HTERT RPE-1 (cell line): ENCODE results near the gene MCF2.
"Not testable (repeated sequence)": the region's sequence is repeated elsewhere in the genome, so short reads cannot be mapped to it uniquely, and the experiment has no call there.

Experiments used
- in situ Hi-C: fragments of 300-500 bp; cut with MboI; formaldehyde crosslinking; loops from 4 replicates; pipeline ENCODE4 v1.14.3; 2020; ENCODE audit warnings: low sequenced_read_pairs

The MCF2 gene, protein sequence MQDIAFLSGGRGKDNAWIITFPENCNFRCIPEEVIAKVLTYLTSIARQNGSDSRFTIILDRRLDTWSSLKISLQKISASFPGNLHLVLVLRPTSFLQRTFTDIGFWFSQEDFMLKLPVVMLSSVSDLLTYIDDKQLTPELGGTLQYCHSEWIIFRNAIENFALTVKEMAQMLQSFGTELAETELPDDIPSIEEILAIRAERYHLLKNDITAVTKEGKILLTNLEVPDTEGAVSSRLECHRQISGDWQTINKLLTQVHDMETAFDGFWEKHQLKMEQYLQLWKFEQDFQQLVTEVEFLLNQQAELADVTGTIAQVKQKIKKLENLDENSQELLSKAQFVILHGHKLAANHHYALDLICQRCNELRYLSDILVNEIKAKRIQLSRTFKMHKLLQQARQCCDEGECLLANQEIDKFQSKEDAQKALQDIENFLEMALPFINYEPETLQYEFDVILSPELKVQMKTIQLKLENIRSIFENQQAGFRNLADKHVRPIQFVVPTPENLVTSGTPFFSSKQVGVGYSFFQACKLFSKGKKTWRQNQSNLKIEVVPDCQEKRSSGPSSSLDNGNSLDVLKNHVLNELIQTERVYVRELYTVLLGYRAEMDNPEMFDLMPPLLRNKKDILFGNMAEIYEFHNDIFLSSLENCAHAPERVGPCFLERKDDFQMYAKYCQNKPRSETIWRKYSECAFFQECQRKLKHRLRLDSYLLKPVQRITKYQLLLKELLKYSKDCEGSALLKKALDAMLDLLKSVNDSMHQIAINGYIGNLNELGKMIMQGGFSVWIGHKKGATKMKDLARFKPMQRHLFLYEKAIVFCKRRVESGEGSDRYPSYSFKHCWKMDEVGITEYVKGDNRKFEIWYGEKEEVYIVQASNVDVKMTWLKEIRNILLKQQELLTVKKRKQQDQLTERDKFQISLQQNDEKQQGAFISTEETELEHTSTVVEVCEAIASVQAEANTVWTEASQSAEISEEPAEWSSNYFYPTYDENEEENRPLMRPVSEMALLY

DNA sequence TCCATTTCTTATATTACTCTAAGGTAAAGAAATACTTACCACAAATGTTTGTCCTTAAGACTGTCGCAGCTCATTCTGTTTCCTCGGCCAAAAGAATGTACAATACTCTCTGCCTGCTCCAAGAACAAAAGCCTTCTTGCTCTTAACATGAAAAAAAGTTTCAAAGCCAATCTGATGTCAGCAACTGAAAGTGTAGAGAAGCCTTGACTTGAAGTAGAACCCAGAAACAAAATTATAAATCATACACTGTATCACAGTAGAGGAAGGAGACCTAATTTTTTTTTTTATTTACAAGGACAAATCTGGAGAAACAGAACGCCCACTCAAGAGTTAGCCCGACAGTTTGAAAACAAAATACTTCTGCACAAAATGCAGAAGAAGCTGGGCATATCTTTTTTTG lies at the start of gene MCF2:
TSS of gene MCF2 (minus strand) at position 101 of the 400 bp plus-strand sequence. CDS start 56,423 bp downstream, outside the sequence.
- in situ Hi-C loops: no loop called here

DNA sequence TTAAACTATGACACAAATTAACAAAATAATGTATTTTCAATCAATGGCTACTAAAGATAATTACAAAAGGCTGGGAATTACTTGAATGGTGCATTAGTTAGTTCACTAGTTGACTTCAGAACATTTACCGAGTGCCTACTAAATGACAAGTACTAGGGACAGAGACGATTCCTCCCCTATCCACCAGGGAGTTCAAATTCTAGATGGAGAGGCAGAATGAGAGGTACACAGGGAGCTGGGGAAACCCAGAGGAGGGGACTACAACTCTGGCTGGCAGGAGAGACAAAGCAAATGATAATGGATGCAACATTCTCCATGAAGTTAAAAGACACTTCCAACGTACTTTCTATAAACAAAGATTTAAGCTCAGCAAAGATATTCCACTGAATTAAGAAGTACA lies 43.1 kb upstream of the MCF2 start:
- in situ Hi-C loops: no loop called here

DNA sequence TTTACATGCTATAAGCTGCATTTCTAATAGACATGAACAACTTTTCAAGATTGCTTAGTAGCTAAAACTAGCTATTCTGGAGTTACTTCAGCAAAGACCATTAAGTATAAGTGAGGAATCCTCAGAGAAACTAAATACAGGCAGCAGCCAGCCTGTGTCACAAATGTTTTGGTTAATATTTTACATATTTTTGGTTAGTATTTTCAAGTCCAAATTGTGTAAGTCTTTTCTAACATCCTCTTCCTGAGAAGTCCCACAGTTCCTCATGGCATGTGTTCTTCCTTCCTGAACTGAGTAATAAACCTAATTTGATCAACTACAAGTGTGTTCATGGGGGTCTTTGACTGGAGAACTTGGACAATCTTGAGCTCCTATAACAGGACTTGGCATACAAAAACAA lies 42.4 kb upstream of the MCF2 start:
- in situ Hi-C loops: no loop called here

DNA sequence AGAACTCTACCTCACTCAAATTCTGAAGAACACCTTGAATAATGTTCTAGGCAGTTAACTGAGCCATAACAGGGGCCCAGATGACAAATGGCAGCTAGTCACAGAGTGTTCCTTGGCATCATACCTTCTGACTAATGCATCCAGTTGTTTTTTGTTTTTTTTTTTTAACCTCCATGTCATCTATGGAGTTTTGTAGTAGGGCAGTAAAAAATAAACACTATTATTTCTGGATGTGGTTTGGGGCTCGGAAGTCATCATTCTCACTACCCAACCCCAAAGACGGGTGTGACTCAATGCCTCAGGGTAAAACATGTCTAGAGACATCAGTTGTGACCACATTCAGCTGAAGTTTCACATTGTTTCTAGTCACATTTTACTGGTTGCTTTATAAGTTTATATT lies 31.2 kb upstream of the MCF2 start:
- in situ Hi-C loops: no loop called here

DNA sequence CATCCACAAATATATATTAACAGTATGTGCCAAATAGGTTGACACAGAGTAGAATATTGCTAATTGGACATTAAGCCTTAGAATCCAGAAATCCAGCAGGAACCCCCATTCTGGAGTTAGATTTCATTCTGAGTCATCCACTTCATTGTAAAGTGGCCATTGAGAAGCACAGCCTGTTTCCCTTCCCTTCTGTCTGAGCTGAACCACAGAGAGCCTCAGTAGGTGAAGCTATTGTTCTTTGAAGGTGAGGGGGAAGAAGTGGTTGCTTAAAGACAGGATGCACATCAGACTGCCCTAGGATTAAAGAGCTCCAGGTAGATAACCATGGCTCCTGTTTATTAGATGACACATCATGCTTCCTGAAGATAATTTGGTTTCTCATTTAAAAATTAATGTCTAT lies 30.6 kb upstream of the MCF2 start:
- in situ Hi-C loops: no loop called here

DNA sequence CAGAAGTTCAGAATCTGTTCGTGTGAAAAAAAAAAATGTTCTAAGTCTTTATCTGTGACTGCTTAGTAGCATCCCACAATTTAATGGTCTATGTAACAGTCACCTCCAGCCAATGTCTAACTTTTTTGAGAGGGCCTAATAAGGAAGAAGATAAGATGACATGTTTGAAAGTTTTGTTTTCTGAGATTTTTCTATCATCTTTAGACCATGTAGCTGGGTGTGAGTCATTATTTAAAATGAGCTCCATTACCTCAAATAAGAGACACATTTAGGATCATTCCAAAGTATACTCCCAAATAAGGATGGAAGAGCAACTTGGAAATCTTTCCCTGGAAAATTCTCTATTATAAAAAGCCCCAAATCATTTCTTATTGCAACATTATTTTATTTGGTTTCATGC lies 28.2 kb upstream of the MCF2 start:
- in situ Hi-C loops: no loop called here

DNA sequence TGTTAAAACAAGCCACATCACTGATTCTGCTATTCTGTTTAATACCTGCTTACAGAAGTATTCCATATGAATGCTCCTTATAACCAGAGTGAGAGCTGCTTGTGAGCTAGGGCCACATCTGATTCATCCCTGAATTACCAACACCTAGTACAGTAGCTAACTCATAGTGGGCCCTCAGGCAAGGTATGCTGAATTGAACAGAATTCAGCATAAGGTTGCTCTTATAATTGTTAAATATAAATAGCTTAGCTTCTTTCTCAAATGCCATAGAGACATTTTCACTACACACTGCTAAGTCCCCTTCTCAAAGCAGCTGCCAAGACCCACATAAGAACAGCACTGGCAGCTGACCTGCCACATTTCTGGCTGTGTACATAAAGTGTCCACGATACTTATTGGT lies 27.0 kb upstream of the MCF2 start:
- in situ Hi-C loops: no loop called here

DNA sequence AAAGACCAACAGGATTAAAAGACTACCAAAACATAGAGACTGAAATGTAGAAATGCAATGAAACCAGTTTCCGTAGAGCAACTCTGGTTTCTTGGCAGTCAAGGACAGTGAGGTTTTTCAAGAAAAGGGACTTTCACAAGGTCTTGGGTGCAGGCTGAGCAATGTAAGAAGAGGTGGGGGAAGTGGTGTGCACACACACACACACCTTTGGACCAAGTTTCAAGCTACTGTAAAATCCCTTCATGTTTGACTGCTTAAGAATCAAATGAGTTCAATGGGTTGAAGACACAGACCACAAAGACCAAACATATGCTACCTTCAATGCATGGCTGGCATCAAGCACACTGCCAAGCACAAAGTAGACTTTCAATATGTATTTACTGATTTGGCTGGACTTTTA lies 17.8 kb upstream of the MCF2 start:
- in situ Hi-C loops: no loop called here

DNA sequence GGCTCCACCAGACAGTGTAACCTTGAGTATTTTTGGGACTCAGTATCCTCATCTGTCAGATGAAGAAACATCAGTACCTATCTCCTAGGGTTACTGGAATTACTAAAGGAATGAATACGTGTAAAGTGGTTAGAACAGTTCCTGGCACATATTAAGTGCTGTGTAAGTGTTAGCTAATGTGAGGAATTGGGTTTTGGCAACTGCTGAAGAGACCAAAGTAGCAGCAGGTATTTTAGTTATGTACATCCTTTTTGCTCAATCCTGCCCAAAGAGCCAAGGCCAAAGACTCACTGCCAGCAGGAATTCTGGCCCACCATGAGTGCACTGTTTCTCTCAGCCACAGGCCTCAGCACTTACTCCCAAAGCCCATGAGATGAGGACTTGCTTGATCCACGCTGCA lies 16.7 kb upstream of the MCF2 start:
- in situ Hi-C loops: no loop called here

DNA sequence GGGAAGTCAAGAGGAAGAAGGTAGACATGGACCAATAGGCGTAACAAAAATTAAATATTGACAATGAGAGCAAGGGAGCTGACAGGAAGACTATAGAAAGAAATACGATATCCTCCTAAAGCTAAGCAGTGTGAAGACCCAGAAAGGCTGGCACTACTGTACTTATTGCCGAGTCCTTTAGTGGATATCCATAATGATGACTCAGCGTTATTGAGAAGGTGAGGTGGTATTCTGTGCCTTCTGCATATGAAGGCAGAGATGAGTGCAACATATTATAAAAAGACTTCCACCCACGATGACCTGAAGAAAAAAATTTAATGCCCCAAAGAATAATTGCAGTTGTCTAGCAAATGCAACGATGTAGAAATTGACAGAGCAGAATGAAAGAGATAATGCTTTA lies 13.0 kb upstream of the MCF2 start:
- in situ Hi-C loops: no loop called here

DNA sequence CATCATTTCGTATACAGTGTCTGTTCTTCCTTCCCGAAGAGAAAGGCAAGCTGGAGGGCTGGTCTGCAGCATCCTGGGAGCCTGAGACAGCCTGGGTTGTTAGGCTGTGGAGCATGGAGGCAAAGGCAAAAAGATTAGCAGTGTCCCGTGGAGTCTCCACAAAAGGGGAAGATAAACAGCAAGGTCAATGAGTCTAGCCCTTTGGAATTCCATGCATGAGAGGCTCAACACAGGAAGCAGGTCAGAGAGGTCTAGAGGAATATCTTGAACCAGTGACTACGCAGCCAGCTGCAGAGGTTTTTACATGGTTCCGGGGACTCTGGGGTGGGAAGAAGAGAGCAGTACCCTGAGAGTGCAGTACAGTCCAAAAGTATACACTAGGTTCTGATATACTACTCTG lies 12.2 kb upstream of the MCF2 start:
- in situ Hi-C loops: no loop called here

DNA sequence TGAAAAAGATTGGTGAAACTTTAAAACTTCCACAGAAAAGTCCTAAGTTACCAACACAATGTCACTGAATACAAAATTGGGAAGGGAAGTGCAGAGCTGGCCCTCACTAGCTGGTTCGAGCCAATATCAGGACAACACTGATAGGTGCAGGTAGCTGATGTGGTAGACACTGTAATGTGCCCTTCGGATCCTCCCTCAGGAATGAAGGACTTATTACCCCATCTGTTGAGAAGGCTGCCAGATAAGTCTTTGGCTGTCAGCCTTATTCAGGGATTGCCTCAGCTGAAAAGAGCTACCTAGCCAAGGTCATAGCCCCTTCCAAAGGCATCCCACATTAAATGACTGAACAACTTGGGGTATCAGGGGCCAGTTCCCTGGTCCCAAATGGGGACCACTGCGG lies 5.3 kb downstream of the MCF2 start:
- in situ Hi-C loops: no loop called here

DNA sequence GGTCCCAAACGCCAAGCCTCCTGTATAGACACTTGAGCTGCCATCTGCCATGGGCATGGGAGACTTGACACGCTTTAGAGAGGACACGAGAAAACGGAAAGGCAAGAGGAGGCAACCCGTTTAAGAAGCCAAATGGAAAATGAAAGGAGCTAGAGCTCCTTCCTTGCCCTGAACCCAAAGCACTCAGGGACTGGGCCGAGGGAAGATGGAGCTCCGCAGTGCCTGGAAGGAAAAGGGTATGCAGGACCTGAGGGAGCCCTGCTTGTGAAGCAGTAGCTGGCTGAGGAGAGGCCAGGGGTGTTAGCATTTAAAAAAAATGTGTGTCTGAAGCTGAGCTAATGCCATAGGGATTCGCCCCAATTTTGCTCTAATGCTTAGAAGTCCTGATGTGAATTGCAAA lies 15.1 kb downstream of the MCF2 start:
- in situ Hi-C loops: no loop called here

DNA sequence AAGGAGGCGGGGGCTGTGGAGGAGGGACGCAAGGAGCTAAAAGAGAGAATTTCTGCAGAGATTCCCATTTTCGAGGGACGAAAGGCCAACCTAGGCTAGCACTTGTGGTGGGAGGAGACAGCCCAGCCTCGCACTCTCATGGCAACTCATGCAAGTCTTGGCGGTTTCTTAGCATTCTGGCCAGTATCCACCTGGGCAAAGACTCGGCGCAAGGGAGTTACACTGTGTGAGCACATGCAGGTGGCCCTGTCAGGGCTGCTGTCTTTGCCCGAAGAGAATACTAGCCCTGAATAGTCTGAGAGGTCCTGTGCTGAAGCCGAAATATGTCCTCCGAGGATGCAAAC lies 15.5 kb downstream of the MCF2 start:
- in situ Hi-C loops: no loop called here

DNA sequence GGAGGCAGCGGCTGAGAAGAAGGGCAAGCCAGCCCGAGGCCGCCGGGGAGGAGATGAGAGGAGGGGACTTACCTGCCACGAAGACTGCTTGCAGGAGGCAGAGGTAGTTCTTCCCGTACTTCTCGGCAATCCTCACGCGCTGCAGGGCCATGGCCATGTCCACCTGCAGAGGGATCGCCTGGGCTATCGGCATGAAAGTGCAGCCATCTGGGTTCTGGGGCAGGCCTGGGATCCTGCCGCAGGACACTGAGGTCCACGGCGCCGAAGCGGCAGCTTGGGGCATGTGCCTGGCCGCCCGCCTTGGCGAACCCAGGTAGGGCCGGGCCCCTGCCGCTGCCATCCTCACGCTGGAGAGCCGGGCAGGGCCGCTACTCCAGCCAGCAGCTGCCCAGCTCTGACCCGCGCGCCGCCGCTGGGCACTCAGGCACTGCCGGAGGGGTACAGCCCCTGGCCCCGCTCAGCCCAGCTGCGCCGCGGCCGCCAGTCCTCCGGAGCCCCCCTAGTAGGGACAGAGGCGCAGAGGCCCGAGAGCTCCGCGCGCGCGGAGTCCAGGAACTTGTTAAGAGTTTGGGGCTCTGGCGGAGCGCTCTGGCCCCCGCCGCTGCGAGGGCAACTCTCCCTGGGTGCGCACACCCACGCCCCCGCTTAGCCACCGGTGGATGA lies 16.0 kb downstream of the MCF2 start:
- in situ Hi-C loops: no loop called here

DNA sequence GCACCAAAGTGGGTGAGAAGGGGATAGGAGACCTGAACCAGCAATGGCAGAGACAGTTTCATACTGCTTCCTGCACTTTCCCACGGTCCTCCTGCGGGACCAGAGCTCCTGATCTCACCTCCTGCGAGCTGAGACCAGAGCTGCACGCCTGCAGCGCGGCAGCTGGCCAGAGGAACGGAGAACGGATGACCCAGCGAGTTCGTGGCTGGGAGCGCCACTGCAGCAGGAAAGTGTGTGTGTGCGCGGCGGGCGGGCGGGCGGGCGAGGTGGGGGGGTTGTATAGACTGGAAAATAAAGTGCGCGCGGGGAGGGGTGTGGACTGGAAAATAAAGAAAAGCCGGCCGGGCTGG lies 16.5 kb downstream of the MCF2 start:
- in situ Hi-C loops: no loop called here

DNA sequence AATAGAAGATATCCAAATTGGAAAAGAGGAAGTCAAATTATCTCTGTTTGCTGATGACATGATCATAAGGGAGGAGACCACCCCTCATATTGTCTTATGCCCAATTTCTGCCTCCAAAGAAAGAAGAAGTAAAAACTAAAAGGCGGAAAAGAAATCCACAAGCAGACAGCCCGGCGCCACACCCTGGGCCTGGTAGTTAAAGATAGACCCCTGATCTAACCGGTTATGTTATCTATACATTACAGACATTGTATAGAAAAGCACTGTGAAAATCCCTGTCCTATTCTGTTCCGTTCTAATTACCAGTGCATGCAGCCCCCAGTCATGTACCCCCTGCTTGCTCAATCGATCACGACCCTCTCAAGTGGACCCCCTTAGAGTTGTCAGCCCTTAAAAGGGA lies 22.8 kb downstream of the MCF2 start:
- in situ Hi-C loops: not testable (repeated sequence)

DNA sequence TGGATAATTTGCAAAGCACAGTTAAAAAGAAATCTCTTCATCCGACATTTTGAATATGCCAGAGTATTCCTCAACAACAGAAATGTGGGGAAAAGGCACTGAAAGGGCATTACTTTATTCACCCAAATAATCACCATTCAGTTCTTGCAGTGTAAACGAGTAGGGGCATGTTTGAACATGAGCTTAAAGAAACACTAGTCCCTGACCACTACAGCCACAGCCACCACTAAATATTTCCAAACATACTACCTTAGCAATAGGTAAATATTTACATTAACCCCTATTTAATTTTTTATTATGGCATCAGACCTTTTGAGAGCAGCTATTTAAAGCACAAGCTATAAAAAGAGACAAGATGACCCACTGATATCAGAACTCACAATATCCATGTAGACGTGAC lies 27.6 kb downstream of the MCF2 start:
- in situ Hi-C loops: no loop called here

DNA sequence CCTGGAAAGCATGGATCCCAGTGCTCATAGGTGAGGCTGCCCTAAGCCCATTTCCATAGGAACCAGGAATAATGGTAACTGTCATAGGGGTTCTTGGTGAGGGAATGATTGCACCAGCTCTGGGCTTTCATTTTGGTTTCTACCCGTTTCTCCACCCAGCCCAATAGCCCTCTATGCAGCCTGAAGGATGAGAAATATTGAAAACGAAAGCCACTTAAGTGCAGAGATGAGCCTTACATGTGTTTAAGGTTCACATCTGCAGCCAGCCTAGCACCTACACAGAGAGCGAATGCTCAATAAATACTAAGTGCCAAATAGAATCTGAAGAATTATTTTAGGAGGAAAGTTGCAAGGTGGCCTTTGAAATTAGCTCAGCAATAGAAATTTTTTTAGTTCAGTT lies 60.4 kb downstream of the MCF2 start:
- in situ Hi-C loops: no loop called here

DNA sequence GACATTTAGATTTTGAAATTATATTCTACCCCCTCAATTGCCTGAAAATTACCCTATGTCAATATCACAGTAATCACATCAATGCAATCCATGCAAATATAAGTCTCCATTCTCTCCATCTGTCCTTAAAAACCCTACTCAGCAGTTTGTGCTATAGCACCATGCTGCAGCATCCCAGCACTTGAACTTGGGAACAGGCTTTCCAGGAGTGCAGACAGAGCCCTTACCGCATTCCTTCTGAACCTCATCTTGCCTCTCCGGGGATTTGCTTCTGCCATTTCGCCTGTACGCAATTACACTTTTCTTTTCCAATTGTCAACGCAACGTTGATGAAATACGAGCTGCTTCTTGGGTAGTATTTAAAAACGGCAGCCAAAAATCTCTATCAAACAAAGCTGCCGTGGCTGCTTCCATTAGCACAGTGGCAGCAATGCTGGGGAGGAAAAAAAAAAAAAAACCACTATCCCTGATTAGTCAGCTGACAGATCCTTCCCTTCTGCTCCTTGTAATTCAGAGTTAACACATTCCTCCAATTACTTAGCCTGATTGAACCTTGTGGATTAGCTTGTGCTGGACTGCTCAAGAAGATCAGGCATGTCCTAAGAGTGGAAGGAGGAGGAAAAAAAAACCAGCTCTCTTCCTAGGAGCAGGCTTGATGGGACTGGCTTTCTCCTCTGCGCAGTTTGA lies 65.6 kb downstream of the MCF2 start:
- in situ Hi-C loops: no loop called here

DNA sequence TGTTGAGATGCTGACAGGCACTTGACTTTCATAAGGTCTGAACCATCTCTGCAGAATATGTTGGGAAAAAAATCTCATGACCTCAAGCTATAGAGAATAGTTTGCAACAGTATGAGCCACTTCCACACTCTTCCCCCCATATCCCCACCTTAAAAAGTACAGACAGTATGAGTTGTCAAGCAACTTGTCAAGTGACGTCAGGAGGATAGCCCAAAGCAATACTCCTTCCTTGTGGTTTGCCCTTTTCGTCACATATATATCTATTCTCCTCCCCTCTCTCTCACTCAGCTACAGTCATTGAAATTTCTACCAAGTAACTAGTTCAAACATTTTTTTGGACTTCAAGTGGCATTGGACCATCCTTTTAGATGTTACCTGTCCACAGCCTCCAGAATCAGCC lies 67.7 kb downstream of the MCF2 start:
- in situ Hi-C loops: no loop called here
